ENCODE results near the gene MED22.

Gene MED22

GRCh38 chr9:133307301-133307700, 40.6 kb downstream of the MED22 start:
- Histone ChIP-seq H3K36me3 (ENCODE audit: control insufficient read depth in 2 of 2, insufficient read depth in 1 of 2, low read length in 2 of 2) (no peaks in the 10 kb centered on the region), H3K9me3 (ENCODE audit: control insufficient read depth, insufficient read depth, low read depth, low read length) (no peaks in the 10 kb centered on the region), H3K4me3 (ENCODE audit: low read depth, low read length) (no peak overlapping the region), H3K4me1 (ENCODE audit: control insufficient read depth, insufficient read depth, low read length) (no peaks in the 10 kb centered on the region), H3K27ac (ENCODE audit: extremely low read depth, low read depth, low read length) (no peak overlapping the region)
- no peak for TF ChIP-seq ZNF629 (tag by site-specific recombination; IDR thresholded peaks at IDR 0.05)
- TF ChIP-seq ZNF335 (tag by site-specific recombination; conservative IDR thresholded peaks at IDR 0.05): no peak
- TF ChIP-seq ZNF837 (tag by site-specific recombination; IDR thresholded peaks at IDR 0.05): no peak
- TF ChIP-seq ZFHX2 (tag by site-specific recombination; conservative IDR thresholded peaks at IDR 0.05): no peak
- no peak for TF ChIP-seq PBX3 (CRISPR knock-in tag; IDR thresholded peaks at IDR 0.05)
- TF ChIP-seq WT1 (tag by site-specific recombination; IDR thresholded peaks at IDR 0.05): no peak
- TF ChIP-seq ZBTB21 (tag by site-specific recombination; IDR thresholded peaks at IDR 0.05): no peak
- no peak for TF ChIP-seq FEZF1 (tag by site-specific recombination; IDR thresholded peaks at IDR 0.05)
- TF ChIP-seq ZNF221 (tag by site-specific recombination; IDR thresholded peaks at IDR 0.05; ENCODE audit: borderline replicate concordance): no peak
- TF ChIP-seq ZNF121 (tag by site-specific recombination; IDR thresholded peaks at IDR 0.05): no peak
- no peak for TF ChIP-seq ZNF514 (tag by site-specific recombination; IDR thresholded peaks at IDR 0.05)
- TF ChIP-seq ZNF311 (tag by site-specific recombination; IDR thresholded peaks at IDR 0.05; ENCODE audit: borderline replicate concordance): no peak
- no peak for TF ChIP-seq ZNF473 (tag by site-specific recombination; IDR thresholded peaks at IDR 0.05)
- no peak for TF ChIP-seq ZNF701 (tag by site-specific recombination; IDR thresholded peaks at IDR 0.05)
- no peak for TF ChIP-seq ZNF169 (tag by site-specific recombination; IDR thresholded peaks at IDR 0.05)
- no peak for TF ChIP-seq ZNF639 (tag by site-specific recombination; IDR thresholded peaks at IDR 0.05)
- TF ChIP-seq ZNF48 (tag by site-specific recombination; IDR thresholded peaks at IDR 0.05): no peak
- TF ChIP-seq ZFP3 (tag by site-specific recombination; IDR thresholded peaks at IDR 0.05; ENCODE audit: low read depth): no peak
- no peak for TF ChIP-seq ZNF488 (tag by site-specific recombination; IDR thresholded peaks at IDR 0.05)
- ChIA-PET CTCF (interaction anchor here (0.6 to 2.9 kb wide), 4 partner anchors 68 to 125 kb away, joined by 3 to 12 read pairs (median 4); no protein-coding TSS in a partner anchor), POLR2A (no interaction called here)

GRCh38 chr9:133306242-133307204, 41.4 kb downstream of the MED22 start:
- POLR2A ChIA-PET: no interaction called here
- no peak overlapping the region for H3K27ac ChIP-seq (ENCODE audit: extremely low read depth, low read depth, low read length)
- no peak overlapping the region for H3K4me3 ChIP-seq (ENCODE audit: low read depth, low read length)
- no peaks in the 10 kb centered on the region for H3K4me1 ChIP-seq (ENCODE audit: control insufficient read depth, insufficient read depth, low read length)
- H3K36me3 ChIP-seq (ENCODE audit: control insufficient read depth in 2 of 2, insufficient read depth in 1 of 2, low read length in 2 of 2): no peaks in the 10 kb centered on the region
- H3K9me3 ChIP-seq (ENCODE audit: control insufficient read depth, insufficient read depth, low read depth, low read length): no peaks in the 10 kb centered on the region
- CTCF ChIA-PET: interaction anchor here (0.8 to 2.9 kb wide), 6 partner anchors 14 to 125 kb away, joined by 3 to 12 read pairs (median 4); no protein-coding TSS in a partner anchor
- TF ChIP-seq ZNF280D (tag by site-specific recombination; IDR thresholded peaks at IDR 0.05) (no peak), ZNF138 (tag by site-specific recombination; IDR thresholded peaks at IDR 0.05; ENCODE audit: borderline replicate concordance) (no peak), ZSCAN4 (tag by site-specific recombination; IDR thresholded peaks at IDR 0.05) (no peak), ZNF24 (tag by site-specific recombination; IDR thresholded peaks at IDR 0.05) (no peak), ZNF354C (tag by site-specific recombination; IDR thresholded peaks at IDR 0.05; ENCODE audit: borderline replicate concordance, low read depth) (no peak), KLF7 (tag by site-specific recombination; IDR thresholded peaks at IDR 0.05; ENCODE audit: borderline replicate concordance) (no peak), SCRT2 (tag by site-specific recombination; IDR thresholded peaks at IDR 0.05) (no peak), ZNF792 (tag by site-specific recombination; IDR thresholded peaks at IDR 0.05) (no peak), IKZF3 (tag by site-specific recombination; IDR thresholded peaks at IDR 0.05) (no peak)

Measured in HEK293 (cell line).